T-helper 1 cell treated with Interleukin-12 subunit alpha and Interleukin-12 subunit beta and Interleukin-4 antibody, amounts not matched to agents 30 ng/mL and 1 ng/mL, for 36 hours (primary cell): ENCODE data around the gene FRMPD2. TPM values are rescaled to one million over a fixed set of nuclear protein-coding genes. Genes with fewer than 3 reads are reported as not detected.
"Not testable (repeated sequence)": the region's sequence is repeated elsewhere in the genome, so short reads cannot be mapped to it uniquely, and the experiment has no call there.

ENCODE experiments used
- intact Hi-C: fragments of 100-400 bp; cut with micrococcal nuclease; formaldehyde crosslinking; loops from one replicate; pipeline ENCODE4 v1.15.1; 2024
- total RNA-seq: library from RNA; stranded (reverse); gene quantifications from 2 replicates; pipeline ENCODE4 v1.2.3, GENCODE V29; 2022

Gene FRMPD2
- total RNA-seq, 1 donor from 2014 or later = not detected

GRCh38 chr10:48235501-48235900 lies 39.0 kb downstream of the FRMPD2 start:
- intact Hi-C loops = no loop called here

DNA sequence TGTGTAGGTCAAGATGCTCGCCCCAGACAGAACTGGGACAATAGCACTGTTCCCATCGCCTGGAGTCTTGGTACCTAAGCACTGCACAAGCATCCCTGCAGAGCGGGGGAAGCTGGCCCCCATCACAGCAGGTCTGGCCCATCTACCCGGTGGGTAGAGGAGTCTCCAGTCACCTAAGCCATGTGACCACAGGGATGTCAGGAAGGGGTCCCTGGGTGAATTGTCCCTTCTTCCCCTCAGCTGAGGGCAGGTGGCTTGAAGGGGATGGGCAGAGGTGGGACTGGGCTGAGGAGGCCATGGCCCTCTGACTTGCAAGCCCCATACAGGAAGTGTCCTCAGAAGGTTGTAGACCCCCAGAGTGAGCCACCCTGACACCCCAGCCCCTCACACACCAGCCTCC lies 39.7 kb downstream of the FRMPD2 start:
- intact Hi-C loops = no loop called here

- intact Hi-C loops = no loop called here
Measured at GRCh38 chr10:48234295-48234694, 40.2 kb downstream of the FRMPD2 start.

DNA sequence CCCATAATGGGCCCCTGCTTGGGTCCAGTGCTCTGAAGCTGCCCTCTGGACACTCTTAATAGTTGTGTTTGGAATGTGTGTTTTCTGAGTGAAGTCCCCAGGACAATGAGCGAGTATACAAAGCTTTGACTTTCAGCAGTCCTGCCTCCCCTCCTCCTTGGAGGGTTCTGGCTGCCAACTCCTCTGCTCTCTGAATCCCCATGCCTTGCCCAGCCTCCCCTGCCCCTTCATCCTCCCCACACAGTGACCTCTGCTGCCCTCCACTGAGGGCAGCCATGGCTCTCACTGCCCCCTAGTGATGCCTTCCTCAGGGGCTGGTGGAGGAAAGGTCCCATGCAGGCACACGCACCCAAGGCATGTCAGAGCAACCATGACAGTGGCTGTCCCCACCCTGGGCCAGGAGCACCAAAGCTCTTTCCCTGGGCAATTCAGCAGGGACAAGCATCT lies 40.9 kb downstream of the FRMPD2 start:
- intact Hi-C loops = no loop called here

- intact Hi-C loops = no loop called here
Measured at GRCh38 chr10:48232717-48233447, 41.6 kb downstream of the FRMPD2 start.

DNA sequence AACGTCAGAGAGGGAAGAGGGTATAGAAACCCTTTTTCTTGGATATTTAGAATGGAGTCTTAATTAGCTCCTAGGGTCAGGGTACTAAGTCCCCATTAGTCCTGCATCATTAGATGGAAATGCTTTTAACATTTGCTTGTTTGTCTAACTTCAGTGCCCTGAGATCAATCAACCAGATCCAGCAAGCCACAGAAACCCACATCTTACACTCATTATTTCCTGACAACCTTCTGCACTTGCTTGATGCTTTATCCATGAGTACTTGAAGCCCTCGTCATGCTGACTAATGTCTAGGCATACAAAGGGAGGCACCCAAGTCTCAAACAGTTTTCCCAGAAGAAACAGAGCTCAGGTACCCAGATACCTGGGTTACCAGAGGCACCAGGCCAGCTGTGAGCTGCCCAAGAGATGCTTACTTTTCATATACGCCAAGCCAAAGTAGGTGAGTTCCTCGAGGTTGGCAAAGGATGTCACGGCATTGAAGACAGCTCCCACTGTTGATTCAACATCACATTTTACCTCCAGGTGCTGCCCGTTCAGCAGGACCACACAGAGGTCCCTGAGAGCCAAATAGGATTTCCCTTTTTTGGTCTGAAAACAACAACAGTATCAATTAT lies 42.7 kb downstream of the FRMPD2 start:
- intact Hi-C loops = no loop called here

DNA sequence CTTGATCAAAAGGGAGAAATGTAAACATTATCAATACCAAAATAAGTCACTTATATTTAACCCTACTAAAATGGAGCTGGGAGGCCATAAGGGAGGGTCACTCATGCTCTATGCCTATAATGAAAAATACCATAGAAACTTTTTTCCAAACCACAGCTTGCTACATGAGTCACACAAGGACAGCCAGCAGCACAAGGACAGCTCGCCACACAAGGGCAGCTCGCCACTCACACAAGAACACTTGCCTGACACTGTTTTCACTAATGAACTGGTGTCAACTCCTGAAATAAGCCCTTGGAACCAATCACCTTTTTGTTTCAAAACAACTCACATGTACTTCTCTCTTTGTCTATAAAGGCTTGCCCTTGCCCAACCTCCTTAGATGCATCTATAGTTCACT lies 43.3 kb downstream of the FRMPD2 start:
- intact Hi-C loops = no loop called here

DNA sequence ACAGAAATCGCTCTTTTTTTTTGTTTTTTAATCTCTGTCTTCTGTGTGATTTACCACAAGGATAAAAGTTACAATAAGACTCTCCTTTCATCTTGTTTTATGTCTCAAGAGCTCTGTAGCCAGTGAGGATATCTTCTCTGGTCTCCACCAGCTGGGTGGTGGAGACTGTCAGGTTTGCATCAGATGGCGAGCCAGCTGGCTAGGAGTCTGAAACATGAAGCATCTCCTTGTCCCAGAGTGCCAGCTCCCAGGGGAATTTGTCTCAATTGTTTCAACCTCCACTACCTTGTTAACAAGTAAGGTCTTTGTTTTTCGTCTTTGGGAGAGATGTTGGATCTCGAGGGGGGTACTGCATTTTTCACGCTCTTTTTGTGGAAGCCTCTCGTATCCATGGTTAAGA lies 47.3 kb downstream of the FRMPD2 start:
- intact Hi-C loops = no loop called here

- intact Hi-C loops = no loop called here
Measured at GRCh38 chr10:48224979-48225560, 49.4 kb downstream of the FRMPD2 start.

DNA sequence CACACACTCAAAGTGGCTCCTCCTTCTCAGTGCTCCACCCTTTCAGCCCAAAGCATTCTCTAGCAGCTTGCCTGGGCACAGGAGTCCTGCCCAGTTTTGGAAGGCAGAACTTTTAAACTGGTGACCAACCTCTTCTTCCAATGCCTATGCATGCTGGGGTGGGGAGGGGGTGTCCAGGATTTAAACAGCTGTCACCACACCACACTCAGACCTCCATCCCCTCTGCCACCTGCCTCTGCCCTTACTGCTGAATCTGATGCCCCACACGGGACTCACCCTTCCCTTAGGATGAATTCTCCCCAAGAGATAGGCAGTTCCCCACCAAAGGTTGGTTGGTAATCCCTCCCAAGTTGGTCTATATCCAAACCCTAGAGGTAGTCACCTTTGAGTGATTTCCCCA lies 50.2 kb downstream of the FRMPD2 start:
- intact Hi-C loops = no loop called here

- intact Hi-C loops = no loop called here
Measured at GRCh38 chr10:48221814-48222213, 52.7 kb downstream of the FRMPD2 start.

DNA sequence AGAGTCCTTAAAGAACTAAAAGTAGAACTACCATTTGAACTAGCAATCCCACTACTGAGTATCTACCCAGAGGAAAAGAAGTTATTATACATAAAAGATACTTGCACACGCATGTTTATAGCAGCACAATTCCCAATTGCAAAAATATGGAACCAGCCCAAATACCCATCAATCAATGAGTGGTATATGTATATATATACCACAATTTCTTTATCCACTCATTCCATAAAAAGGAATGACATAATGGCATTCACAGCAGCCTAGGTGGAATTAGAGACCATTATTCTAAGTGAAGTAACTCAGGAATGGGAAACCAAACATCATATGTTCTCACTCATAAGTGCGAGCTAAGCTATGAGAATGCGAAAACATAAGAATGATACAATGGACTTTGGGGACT lies 53.5 kb downstream of the FRMPD2 start:
- intact Hi-C loops = not testable (repeated sequence)

GRCh38 chr10:48219194-48219593 lies 55.3 kb downstream of the FRMPD2 start:
- intact Hi-C loops = loop anchor here (5.0 kb wide), 1 partner anchor 288 kb away; no protein-coding TSS in a partner anchor

- intact Hi-C loops = loop anchor here (5.0 kb wide), 1 partner anchor 291 kb away; no protein-coding TSS in a partner anchor
Measured at GRCh38 chr10:48216744-48217143, 57.8 kb downstream of the FRMPD2 start.

GRCh38 chr10:48216204-48216505 lies 58.3 kb downstream of the FRMPD2 start:
- intact Hi-C loops = loop anchor here (5.0 kb wide), 1 partner anchor 291 kb away; no protein-coding TSS in a partner anchor

GRCh38 chr10:48215486-48216203 lies 58.9 kb downstream of the FRMPD2 start:
- intact Hi-C loops = loop anchor here (2.0 to 5.0 kb wide), 2 partner anchors 73 to 292 kb away; no protein-coding TSS in a partner anchor

GRCh38 chr10:48214716-48215485 lies 59.6 kb downstream of the FRMPD2 start:
- intact Hi-C loops = loop anchor here (2.0 to 5.0 kb wide), 2 partner anchors 74 to 292 kb away; no protein-coding TSS in a partner anchor

DNA sequence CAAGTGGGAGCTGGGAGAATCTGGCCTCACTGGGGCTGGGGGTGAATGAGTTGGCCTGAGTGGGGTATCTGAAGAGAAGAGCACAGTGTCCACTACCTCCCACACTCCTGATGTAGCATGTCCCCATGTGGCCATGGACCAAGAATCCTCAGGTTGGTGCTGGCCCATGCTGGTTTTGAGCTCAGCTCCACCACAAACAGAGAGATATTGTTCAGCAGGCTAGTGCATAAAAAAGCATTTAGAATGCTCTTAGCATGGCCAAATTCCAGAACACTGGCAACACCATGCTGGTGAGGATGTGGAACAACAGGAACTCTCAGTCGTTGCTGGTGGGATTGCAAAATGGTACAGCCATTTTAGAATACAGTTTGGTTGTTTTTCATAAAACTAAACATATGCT lies 61.4 kb downstream of the FRMPD2 start:
- intact Hi-C loops = no loop called here

GRCh38 chr10:48211777-48212176 lies 62.7 kb downstream of the FRMPD2 start:
- intact Hi-C loops = no loop called here

GRCh38 chr10:48210966-48211365 lies 63.5 kb downstream of the FRMPD2 start:
- intact Hi-C loops = no loop called here

DNA sequence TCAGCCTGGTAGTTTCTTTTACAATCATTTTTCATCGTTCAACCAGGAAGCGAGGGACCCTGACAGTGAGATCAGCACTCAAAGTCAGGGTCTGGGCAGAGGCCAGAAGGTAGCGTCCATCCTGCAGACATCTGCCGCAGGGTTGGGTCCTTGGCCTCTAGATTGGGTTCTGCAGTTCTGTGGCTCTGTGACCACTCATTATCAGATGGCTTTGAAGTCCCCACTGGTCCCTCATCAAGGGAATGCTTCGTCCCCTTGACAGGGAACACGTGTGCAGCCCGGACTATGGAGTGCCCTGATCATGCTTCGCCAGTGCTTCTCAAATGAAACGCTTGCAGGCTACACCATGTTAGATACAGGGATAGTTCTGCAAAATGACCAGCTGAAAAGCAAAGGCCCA lies 64.1 kb downstream of the FRMPD2 start:
- intact Hi-C loops = no loop called here
